GM18502 (cell line): ENCODE data around the gene SENP7.

ENCODE experiments used
- ATAC-seq: cut with Tn5 transposase; IDR thresholded peaks from one replicate; pipeline ENCODE4 v1.9.1; 2021; ENCODE audit warnings: mild to moderate bottlenecking; ENCODE audit not compliant: unreplicated experiment, poor library complexity

The SENP7 gene

GRCh38 chr3:101281521-101282030 is 231.4 kb downstream of the SENP7 start:
- ATAC-seq, result no peak

GRCh38 chr3:101279765-101280385 is 233.1 kb downstream of the SENP7 start:
- no peak for ATAC-seq

- ATAC-seq, result no peak
Observed at GRCh38 chr3:101279162-101279561, 233.8 kb downstream of the SENP7 start.

- ATAC-seq, result no peak
Observed at GRCh38 chr3:101278727-101279126, 234.3 kb downstream of the SENP7 start.
